HEK293 (cell line): ENCODE data around the gene CS.

Experiments used
- INSM2 ChIP-seq: fragments of 450-650 bp; formaldehyde crosslinking; IDR thresholded peaks from 2 replicates; pipeline ENCODE4 v1.5.1; 2016; ENCODE audit warnings: missing biosample characterization, missing genetic modification characterization
- KLF1 ChIP-seq: fragments of 450-650 bp; formaldehyde crosslinking; IDR thresholded peaks from 2 replicates; pipeline ENCODE4 v1.5.1; 2016; ENCODE audit warnings: missing biosample characterization, missing genetic modification characterization
- KLF16 ChIP-seq: fragments of 450-650 bp; formaldehyde crosslinking; IDR thresholded peaks from 2 replicates; pipeline ENCODE4 v1.5.1; 2017; ENCODE audit warnings: missing biosample characterization, missing genetic modification characterization
- OVOL3 ChIP-seq: fragments of 450-650 bp; formaldehyde crosslinking; IDR thresholded peaks from 2 replicates; pipeline ENCODE4 v1.5.1; 2016; ENCODE audit warnings: missing biosample characterization, missing genetic modification characterization
- PRDM10 ChIP-seq: fragments of 450-650 bp; formaldehyde crosslinking; IDR thresholded peaks from 2 replicates; pipeline ENCODE4 v1.5.1; 2016; ENCODE audit warnings: missing biosample characterization, missing genetic modification characterization
- TCF7L2 ChIP-seq: IDR thresholded peaks from 2 replicates; pipeline ENCODE4 v1.6.1; 2011; ENCODE audit warnings: low read depth, mild to moderate bottlenecking, inconsistent platforms, low read length, moderate library complexity, borderline replicate concordance
- TSHZ1 ChIP-seq: fragments of 450-650 bp; formaldehyde crosslinking; IDR thresholded peaks from 2 replicates; pipeline ENCODE4 v1.5.1; 2016; ENCODE audit warnings: missing biosample characterization, missing genetic modification characterization, borderline replicate concordance
- ZBTB21 ChIP-seq: fragments of 450-650 bp; formaldehyde crosslinking; IDR thresholded peaks from 2 replicates; pipeline ENCODE4 v1.5.1; 2017; ENCODE audit warnings: missing biosample characterization, missing genetic modification characterization
- ZBTB48 ChIP-seq: fragments of 450-650 bp; formaldehyde crosslinking; IDR thresholded peaks from 2 replicates; pipeline ENCODE4 v1.5.1; 2016; ENCODE audit warnings: missing biosample characterization, missing genetic modification characterization
- ZFP41 ChIP-seq: fragments of 450-650 bp; formaldehyde crosslinking; IDR thresholded peaks from 2 replicates; pipeline ENCODE4 v1.5.1; 2016; ENCODE audit warnings: missing biosample characterization, missing genetic modification characterization, borderline replicate concordance
- ZNF169 ChIP-seq: fragments of 450-650 bp; formaldehyde crosslinking; IDR thresholded peaks from 2 replicates; pipeline ENCODE4 v1.5.1; 2016; ENCODE audit warnings: missing biosample characterization, missing genetic modification characterization
- ZNF223 ChIP-seq: fragments of 450-650 bp; formaldehyde crosslinking; IDR thresholded peaks from 2 replicates; pipeline ENCODE4 v1.5.1; 2016; ENCODE audit warnings: missing biosample characterization, missing genetic modification characterization
- ZNF26 ChIP-seq: fragments of 450-650 bp; formaldehyde crosslinking; IDR thresholded peaks from 2 replicates; pipeline ENCODE4 v1.5.1; 2016; ENCODE audit warnings: missing biosample characterization, missing genetic modification characterization
- ZNF280D ChIP-seq: fragments of 450-650 bp; formaldehyde crosslinking; IDR thresholded peaks from 2 replicates; pipeline ENCODE4 v1.5.1; 2016; ENCODE audit warnings: missing biosample characterization, missing genetic modification characterization
- ZNF311 ChIP-seq: fragments of 450-650 bp; formaldehyde crosslinking; IDR thresholded peaks from 2 replicates; pipeline ENCODE4 v1.5.1; 2017; ENCODE audit warnings: missing biosample characterization, missing genetic modification characterization, borderline replicate concordance
- ZNF501 ChIP-seq: fragments of 450-650 bp; formaldehyde crosslinking; IDR thresholded peaks from 2 replicates; pipeline ENCODE4 v1.5.1; 2016; ENCODE audit warnings: missing biosample characterization, missing genetic modification characterization
- ZNF521 ChIP-seq: fragments of 450-650 bp; formaldehyde crosslinking; IDR thresholded peaks from 2 replicates; pipeline ENCODE4 v1.5.1; 2017; ENCODE audit warnings: missing biosample characterization, mild to moderate bottlenecking, missing genetic modification characterization
- ZNF544 ChIP-seq: fragments of 450-650 bp; formaldehyde crosslinking; IDR thresholded peaks from 2 replicates; pipeline ENCODE4 v1.5.0; 2017; ENCODE audit warnings: missing biosample characterization, missing genetic modification characterization
- ZNF596 ChIP-seq: fragments of 450-650 bp; IDR thresholded peaks from 2 replicates; pipeline ENCODE4 v1.5.0; 2018; ENCODE audit warnings: missing biosample characterization, mild to moderate bottlenecking, missing genetic modification characterization, moderate library complexity
- ZNF677 ChIP-seq: fragments of 450-650 bp; IDR thresholded peaks from 2 replicates; pipeline ENCODE4 v1.5.0; 2018; ENCODE audit warnings: missing biosample characterization, mild to moderate bottlenecking, missing genetic modification characterization, moderate library complexity
- ZNF791 ChIP-seq: fragments of 450-650 bp; formaldehyde crosslinking; IDR thresholded peaks from 2 replicates; pipeline ENCODE4 v1.5.1; 2016; ENCODE audit warnings: missing biosample characterization, missing genetic modification characterization
- ZNF830 ChIP-seq: fragments of 450-650 bp; IDR thresholded peaks from 2 replicates; pipeline ENCODE4 v1.5.0; 2018; ENCODE audit warnings: missing biosample characterization, missing genetic modification characterization, low read depth, mild to moderate bottlenecking, moderate library complexity

CS gene

GRCh38 chr12:56258068-56258819 is 41.9 kb downstream of the CS start, which contains the start of gene ANKRD52 (continued):
- TF ChIP-seq ZNF280D (tag by site-specific recombination) = no peak
- peak; percentile 87 for TF ChIP-seq KLF16 (tag by site-specific recombination)
- no peak for TF ChIP-seq ZNF311 (tag by site-specific recombination)
- 0 out of 2 replicates have a peak, but pooled peaks have one; percentile 32 for TF ChIP-seq INSM2 (tag by site-specific recombination)
- TF ChIP-seq KLF1 (tag by site-specific recombination) = no peak
- no peak for TF ChIP-seq ZNF223
- TF ChIP-seq TCF7L2 = no peak
- TF ChIP-seq OVOL3 (tag by site-specific recombination) = no peak
- no peak for TF ChIP-seq ZNF830
- TF ChIP-seq ZBTB48 (tag by site-specific recombination) = 0 out of 2 replicates have a peak, but pooled peaks have one; percentile 53
- peak; percentile 58; the same call in 1 of the 2 replicates for TF ChIP-seq ZNF677 (tag by site-specific recombination)
- TF ChIP-seq ZNF501 = 0 out of 2 replicates have a peak, but pooled peaks have one; percentile 24
- no peak; the same call in 1 of the 2 replicates for TF ChIP-seq ZNF596 (tag by site-specific recombination)
- TF ChIP-seq PRDM10 (tag by site-specific recombination) = no peak
- TF ChIP-seq ZBTB21 (tag by site-specific recombination) = no peak
- TF ChIP-seq ZNF169 (tag by site-specific recombination) = no peak
- TF ChIP-seq ZFP41 (tag by site-specific recombination) = no peak
- no peak for TF ChIP-seq ZNF521 (tag by site-specific recombination)
- TF ChIP-seq TSHZ1 (tag by site-specific recombination) = no peak
- no peak for TF ChIP-seq ZNF791
- TF ChIP-seq ZNF26 = no peak
- TF ChIP-seq ZNF544 (tag by site-specific recombination) = no peak
